Kidney tubule cell (primary cell): ENCODE results near the gene CCDC154.
"Not testable (repeated sequence)": the region's sequence is repeated elsewhere in the genome, so short reads cannot be mapped to it uniquely, and the experiment has no call there.

ENCODE experiments used
- DNase-seq: peaks from one replicate; pipeline ENCODE4 v3.0.0-alpha.2; 2018; ENCODE audit warnings: low spot score

The CCDC154 gene

DNA sequence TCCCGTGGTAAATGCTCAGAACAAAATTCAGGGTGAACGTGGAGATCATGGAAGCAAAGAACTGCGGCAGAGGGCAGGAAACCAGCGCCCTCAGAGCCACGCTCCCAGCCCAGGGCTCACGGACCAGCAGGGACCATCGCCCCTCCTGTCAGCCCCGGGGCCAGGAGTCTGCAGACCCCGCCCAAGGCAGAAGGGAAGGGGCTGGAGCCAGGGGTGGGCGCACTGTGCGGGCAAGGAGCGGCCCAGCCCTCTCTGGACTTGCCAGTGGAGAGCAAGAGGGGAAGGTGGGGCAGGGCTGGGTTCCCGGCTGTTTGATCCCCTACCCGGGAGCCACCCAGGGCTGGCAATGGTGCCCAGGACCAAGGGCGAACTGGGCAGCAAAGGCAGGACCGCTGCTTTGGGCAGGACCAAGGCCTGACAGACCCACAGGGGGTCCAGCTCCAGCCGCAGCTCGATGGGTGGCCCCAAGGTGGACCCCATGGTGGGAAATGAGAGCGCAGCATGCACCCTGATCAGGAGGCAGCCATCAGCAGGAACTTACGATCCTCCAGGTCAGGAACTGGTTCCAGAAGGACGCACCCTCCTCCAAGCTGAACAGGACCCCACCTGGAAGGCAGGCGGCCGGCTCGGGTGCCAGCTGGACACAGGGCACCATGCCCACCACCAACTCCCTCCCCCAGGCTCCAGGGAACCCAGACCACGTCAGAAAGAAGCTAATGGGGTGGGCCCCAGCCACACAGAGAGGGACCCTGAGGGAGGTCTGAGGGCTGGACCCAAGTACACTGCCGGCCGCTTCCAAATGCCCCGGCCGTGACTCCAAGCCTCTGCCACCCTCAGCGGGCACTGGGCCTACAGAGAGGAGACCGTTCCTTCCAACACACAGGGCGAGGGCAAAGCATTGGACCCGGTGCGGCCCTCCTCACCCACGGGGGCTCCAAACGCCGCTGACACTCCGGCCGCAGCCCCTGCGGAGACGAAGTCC is 11.1 kb upstream of the CCDC154 start:
- no peak for DNase-seq

DNA sequence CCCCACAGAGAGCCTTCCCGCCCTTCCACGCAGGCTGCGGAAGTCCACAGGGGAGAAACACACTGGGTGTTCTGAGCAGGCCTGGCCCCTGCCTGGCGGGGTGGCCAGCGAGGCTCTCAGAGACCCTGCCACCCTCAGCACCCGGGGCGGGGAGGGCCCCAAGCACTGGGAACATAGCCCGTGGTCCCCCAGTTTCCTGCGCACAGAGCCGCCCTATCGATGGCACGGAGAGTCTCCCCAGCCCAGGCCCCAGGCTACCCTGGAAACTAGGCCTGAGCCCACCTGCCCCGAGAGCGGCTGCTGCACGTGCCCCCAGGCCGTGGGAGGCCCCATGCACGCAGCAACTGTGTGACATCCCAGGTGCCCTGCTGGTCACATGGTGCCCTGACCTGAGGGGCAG is 10.2 kb upstream of the CCDC154 start:
- no peak for DNase-seq

DNA sequence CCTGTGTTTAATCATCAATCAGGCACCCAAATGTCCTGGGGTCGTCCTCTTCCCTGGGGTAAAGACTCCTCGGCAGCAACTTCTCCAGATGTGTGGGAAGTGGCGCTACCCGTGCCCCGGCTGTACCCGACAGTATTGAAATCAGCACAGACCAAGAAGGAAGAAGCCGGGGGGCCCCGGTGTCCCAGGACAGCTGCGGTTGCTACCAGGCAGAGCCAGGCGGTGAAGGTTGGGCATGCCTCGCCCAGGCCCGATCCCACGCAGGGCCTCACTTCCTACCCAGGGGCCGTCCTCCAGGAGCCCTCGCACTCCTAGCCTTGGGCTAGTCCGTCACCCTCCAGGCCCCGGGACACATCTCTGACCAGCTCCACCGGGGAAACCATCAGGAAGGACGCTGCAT is 9.0 kb upstream of the CCDC154 start:
- no peak for DNase-seq

DNA sequence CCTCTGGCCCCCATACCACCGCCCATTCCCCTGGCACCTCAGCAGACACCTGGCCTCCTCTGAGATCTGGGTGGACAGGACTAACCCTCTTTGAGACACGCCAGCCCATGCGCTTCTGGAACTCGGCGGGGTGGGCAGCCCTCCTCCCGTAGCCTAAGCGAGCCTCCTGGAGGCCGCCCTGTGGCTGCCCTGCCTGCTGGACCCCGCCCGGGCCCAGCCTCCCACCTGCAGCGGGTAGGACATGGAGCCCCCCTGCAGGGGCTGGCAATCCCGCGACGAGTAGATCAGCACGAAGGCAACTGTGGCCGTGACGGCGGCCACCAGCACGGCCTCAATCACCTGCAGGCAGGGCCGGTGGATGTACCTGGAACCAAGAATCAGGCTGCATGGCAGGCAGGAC is 8.2 kb upstream of the CCDC154 start:
- DNase-seq: no peak

DNA sequence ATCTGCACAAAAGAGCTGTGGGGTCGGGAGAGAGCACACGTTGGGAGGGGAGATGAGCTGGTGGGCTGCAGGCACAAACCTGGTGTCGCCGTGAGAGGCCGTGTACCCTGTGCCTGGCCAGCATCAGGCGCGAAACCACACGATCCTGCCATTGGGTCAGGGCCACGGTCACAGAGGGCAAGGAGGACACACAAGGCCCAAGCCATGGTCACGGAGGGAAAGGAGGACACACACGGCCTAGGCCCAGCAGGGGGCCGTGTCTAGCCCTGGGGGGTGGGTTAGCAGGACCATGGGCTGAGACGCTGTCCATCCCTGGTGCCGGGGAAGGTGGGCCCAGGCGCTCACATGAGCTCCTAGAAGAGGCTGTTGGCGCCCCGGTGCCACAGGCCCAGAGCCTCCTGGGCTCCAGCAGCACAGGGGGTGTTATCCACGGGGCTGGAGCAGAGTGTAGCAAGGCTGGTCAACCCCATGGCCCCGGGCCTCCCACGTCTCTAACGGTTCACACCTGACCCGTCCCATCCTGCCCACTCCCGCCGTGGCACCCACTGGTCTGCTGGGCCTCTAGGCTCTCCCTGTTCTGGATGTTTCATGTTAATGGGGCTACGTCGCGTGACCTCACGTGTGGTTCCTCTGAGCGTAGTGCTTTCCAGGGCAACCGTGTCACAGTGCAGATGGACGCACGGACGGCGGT is 7.5 kb upstream of the CCDC154 start:
- DNase-seq: no peak

DNA sequence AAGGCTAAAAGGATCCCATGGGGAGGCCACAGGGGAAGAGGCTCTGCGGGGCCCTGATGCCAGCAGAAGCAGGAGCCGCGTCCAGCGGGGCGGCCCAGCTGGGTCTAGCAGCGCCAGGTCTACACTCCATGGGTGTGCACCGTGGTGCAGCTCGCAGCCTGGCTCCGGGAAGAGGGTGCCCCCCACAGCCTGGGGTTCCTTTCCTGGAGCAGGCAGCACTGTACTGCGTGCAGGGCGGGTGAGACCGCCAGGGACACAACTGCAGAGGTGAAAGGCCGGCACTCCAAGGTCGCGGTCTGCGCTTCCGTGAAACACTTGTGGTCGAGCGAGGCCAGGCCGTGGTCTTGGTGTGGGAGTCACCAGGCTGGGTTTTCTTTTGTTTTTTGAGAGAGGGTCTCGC is 6.5 kb upstream of the CCDC154 start:
- DNase-seq: no peak

DNA sequence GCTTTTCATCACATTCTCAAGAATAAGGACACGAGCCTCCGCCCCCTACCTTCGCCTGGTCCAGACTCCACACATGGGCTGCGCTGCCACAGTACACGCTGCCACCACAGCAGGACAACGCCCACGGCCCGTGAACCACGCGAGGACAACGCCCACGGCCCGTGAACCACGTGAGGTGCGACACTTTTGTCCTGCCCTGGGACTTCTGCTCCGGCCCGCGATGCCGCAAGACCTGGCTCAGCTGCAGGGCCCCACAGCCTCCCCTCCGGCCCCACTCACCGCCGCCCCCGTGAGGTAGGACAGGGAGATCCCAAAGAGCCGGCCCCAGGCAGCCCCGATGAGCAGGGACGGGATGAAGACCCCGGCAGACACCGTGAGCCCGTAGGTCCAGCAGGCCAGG is 5.9 kb upstream of the CCDC154 start:
- DNase-seq: no peak

DNA sequence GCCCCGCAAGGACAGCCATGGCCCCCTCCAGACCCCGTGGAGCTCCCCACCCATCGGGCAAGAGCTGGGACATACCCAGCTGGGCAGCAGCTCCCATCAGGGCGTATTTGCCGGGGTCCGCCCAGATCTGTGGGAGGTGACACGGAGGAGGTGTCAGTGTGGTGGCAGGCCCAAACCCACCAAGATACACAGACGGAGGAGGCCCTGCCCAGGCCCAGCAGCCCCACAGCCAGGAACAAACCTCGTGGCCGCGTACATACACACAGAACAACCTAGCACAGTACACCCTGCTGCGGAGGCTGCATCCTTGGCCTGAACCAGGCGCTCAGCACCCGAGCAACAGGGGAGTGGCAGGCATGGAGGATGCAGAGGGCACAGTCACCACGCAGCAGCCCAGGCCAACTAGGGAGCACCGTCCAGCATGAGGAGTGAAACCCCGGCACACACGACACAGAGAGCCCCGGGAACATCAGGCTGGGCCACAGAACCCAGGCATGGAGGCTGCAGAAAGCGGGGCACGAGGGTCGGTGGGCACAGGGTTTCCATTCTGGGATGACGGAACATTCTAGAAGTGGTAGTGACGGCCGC is 4.9 kb upstream of the CCDC154 start:
- DNase-seq: no peak

DNA sequence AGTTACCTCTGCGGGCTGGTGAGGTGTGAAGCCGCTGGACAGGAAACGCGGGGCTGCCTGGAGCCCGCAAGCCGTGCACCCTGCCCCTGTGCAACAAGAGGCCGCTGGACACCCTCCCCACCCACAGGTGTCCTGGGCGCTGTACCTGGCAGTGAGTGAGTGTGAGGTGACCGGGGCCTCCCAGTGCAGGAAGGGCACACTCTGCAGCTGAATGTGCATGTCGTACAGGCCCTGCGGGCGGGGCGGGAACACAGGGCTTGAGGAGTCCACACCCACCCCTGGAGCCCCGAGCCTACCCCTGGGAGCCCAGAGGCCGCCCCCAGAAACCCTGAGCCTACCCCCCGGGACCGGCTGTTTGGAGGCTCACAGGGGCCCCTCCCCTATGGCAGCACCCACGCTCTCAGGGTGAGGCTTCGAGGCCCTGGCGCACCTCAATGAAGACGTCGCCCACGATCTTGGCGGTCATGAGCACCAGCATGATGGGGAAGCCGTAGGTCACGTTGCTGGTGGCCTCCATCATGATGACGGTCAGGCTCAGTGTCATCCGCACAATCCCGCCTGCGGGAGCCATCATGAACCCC is 4.3 kb upstream of the CCDC154 start:
- no peak for DNase-seq

DNA sequence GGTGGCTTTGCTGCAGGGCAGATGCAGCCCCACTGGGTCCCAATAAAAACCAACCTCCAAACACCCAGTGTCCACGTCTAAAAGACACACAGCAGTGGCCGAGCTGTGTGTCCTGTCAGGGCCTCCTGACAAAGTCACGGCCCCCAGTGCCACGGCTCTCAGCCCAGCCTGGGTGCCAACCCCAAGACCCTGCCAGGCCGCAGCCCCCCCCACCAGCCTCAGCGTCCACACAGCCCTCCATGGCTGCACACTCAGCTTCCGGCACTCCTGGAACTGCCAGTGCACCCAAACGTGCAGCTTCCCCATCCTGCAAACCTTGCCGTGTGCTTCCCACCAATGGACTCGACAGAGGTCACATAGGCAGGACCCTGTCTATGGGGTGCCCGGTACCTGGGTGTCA is 3.6 kb upstream of the CCDC154 start:
- no peak for DNase-seq

DNA sequence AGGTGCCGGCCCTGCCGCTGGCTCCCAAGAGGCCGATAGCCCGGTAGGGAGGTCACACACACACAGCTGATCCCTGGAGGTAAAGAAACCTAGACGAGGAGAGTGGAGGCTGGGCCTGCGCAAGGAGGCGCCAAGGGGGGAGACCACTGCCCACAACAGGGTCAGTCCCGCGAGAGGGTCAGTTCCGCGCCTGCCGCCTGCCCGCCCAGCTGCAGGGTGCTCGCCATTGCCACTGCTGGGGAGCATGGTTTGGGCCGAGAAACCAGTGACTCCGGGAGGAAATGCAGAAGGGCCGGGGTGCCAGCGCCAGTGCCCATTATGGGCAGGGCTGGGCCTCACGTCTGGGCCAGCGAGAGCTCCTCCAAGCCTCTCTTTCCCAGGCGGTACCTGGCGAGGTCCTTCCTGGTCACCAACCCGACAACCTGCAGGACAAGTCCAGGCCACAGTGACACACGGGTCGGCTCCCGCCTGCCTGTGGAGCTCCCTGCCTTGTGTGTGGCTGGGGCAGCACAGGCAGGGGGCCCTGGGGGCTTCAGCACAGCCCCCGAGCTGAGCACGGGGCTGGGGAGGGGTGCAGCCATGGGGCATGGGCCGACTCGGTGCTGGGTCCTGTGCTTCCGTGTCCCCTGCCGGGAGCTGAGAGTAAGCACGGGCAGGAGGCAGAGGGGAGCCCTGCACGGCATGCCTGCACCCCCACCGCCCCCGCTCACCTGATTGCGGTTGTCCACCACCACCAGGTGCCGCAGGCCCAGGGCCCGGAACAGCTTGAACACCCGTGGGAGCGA is 2.1 kb upstream of the CCDC154 start:
- no peak for DNase-seq

DNA sequence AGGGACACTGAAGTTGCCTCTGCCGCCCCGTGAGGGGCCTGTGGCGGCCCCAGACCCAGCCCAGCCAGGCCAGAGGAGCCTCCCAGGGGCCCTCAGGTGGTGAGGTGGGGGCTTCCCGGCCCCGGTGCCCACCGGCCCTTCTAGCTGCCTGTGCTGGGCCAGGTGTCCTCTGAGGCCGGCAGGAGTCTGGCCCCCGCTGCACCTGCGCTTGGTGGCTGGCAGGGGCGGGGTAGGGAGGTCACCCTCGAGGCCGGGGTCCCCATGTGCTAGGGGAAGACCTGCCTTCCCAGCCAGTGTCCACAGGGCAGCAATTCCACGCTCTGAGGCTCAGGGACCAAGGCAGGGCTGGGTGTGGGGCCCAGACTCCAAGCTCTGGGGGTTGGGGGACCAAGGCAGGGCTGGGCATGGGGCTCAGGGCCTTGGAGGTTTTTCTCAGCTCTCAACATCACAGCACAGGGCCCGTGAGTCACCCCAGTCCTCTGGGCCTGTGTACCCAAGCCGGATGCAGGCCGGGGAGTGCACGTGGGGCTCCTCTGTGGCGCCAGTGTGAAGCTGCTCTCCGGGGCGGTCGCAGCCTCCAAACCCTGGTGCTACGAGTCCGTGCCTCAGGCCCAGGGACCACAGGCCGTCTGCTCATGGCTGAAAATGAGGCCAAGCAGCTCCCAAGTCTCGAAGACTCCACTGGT is 1.3 kb upstream of the CCDC154 start:
- DNase-seq: no peak

DNA sequence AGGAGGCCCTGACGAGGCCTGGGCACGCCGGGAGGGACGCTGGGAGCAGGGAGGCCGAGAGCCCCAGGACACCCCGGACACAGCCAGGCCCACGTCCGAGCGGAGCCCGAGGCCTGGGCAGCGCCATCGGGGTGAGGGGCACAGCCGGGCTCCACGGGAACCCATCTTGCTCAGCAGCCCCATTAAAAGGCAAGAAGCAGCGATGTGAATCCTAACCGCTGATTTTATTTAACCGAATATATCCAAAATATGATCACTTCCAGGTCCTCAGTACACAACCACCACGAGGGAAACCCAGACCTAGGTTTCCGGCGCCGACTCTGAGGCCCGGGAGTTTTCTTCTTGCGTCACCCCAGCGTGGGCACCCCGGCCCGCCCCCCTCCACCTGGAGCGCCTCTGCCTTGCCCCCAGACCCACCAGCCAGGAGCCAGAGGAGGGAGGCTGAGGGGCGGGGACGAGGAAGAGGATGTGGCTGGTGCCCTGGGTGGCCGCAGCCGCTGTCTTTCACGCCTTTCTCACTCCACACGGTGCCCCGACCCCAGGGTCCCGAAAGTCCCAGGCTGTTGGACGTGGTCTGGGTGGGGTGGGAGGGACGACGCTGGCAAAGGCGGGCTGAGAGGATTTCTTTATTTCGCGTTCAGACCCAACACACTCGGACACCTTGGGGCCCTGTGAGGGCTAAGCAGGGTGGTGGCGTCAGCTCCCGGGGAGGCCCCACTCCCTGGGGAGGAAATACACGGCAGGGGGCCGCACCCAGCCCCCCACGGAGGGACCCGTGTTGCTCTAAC is 568 bp upstream of the CCDC154 start:
- DNase-seq: no peak

DNA sequence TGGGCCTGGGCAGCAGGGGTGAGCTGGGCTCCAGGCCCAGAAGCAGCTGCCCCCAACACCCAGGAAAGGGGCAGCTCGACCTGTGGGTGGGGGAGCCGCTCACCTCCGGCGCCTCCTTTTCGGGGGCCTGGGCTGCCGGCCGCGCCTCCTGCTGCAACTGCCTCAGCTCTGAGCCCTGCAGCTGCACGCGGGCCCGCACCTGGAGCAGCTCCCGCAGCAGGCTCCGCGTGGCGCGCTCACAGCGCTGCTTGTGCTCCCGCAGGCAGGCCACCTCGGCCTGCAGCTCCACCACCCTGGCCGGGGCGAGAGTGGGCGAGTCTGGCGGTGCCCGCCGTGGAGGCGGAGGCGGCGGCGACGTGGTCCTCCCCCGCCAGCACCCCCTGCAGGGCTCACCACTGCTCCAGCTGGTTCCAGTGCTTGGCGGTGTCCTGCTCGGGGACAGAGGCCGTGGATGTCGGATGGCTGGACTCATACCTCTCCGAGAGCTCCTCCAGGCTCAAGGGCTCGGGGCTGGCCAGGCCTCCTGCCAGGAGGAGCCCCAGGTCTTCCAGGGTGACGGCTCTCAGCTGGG is 868 bp downstream of the CCDC154 start:
- no peak for DNase-seq

DNA sequence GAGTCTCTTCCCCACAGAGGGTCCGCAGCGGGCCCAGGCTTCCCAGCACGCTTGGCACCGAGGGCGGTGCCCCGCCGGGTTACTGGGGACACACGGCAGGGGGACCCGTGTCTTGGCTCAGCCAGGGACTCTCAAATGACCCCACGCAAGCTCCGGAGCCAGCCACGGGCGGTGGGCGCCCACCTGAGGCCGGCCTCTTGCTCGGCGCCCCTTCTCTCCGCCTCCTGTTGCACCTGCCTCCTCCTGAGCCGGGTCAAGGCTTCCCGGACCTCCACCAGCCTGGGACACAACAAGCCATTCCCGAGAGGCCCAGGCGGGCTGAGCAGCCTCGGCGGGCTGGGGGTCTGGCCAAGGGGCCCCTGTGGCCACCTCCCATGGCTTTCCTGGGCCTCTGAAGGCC is 1.7 kb downstream of the CCDC154 start:
- no peak for DNase-seq

DNA sequence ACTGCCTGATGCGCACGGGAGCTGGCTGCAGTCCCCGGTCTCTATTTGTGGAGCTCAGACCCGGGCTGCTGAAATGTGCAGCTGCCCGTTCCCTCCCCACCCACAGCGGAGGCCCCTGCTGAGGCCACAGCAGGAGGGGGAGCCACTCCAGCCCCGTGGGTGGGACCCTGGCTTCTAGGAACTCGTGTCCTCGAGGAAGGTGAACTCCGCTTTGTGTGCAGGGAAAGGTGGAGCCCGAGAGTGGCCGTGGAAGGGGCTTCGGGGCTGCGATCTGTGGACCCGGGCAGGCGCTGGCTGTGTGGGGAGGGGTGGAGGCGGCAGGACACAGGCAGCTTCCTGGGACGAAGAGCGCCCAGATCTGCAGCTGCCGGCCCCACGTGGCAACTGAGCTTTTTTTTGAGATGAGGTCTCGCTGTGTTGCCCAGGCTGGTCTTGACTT is 2.9 kb downstream of the CCDC154 start:
- DNase-seq: no peak

DNA sequence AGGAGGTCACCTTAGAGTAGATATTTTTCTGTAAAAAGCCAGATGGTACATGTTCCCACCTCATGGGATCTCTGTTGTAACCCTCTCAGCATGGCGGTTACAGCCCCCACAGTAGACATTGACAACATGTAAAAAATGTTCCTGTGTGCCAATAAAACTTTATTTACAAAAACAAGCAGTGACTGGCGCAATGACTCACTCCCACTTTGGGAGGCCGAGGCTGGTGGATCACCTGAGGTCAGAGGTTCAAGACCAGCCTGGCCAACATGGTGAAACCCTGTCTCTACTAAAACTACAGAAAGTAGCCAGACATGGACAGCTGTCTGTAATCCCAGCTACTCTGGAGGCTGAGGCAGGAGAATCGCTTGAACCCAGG is 4.7 kb downstream of the CCDC154 start:
- DNase-seq: not testable (repeated sequence)

DNA sequence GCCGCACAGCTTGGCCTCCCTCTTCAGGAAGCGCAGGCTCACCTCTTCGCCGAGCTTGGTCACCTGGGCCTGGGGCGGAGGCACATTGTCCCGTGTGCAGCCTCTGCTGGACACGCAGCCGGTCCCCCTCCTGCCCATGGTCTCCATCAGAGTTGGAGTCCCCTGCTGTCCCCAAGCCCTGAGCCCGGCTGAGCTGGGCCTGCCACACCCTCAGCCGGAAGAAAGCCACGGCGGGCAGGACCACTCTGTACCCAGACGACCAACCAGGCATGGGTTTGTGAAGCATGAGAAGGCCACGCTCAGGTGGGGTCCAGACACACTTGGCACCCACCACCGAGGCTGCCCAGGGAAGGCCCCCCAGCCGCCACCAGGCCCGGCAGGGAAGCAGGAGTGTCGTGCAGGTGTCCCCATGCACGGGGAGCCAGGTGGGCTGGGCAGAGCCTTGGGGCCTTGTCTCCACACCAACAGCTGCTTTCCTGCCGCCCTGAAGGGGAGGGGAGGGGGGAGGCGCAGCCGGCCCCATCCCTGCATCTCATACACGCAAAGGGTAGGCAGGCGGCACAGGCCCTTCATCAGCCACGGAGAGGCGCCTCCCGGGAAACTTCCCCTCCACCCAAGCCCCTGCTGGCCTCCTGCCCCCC is 5.2 kb downstream of the CCDC154 start:
- DNase-seq: no peak

DNA sequence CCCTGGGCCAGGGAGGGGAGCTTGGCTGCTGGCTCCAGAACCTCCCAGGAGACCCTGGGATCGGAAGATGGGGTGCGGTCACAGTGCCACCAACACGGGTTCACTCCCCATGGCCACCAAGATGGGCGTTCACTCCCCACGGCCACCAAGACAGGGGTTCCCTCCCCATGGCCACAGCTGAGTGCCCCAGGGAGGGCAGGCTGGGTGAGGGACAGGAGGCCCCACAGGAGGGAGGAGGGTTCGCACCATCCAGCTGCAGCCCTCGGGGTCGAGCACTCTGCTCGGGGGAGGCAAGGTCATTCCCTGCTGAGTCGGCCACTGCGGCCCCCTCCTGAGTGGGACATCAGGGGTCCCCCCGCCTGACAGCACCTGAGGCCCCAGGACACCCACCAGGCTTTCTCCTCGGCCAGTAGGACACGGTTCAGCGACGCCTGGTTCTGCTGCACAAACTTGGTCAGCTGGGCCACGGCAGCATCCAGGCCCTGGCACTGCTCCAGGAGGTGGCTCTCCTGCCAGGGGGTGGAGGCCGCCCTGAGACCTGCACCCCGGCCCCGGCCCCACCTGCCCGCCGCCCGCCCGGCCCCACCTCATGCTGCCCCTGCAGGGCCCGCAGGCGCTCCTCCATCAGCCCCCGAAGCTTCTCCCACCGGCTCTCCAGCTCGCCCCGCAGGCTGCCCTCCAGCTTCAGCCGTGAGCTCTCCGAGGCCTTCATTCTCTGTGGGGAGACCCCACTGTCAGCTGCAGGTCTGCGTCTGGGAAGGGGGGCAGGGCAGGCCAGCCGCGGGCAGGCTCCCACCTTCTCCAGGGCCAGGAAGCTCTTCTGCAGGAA is 5.9 kb downstream of the CCDC154 start:
- no peak for DNase-seq
